ENCODE results near the gene PLXNA3. TPM values are rescaled to one million over a fixed set of nuclear protein-coding genes. Genes with fewer than 3 reads are reported as not detected.

PLXNA3 gene
- total and polyA plus RNA-seq, 2 experiments from 2014 or later: 25.9 to 35.1 TPM

GRCh38 chrX:154484255-154485149 lies 26.4 kb downstream of the PLXNA3 start:
- in situ Hi-C loops (cut with MboI): no loop called here
- no peaks in the 10 kb centered on the region for H3F3A ChIP-seq (ENCODE audit: insufficient read depth)
- no peak overlapping the region for H3K4me3 ChIP-seq
- DNase-seq: peak; percentile 55
- no peak overlapping the region for H3K27ac ChIP-seq
- no peak overlapping the region for H3K4me2 ChIP-seq (ENCODE audit: unreplicated experiment)
- H3K27me3 ChIP-seq (replicated peaks; ENCODE audit: insufficient read depth): no peaks in the 10 kb centered on the region
- H3K79me2 ChIP-seq (ENCODE audit: insufficient read depth): peaks cover 27% of the 10 kb centered on the region
- H3K9ac ChIP-seq: no peak overlapping the region
- WGBS, 2 experiments (ENCODE audit: low coverage in 1 of 2, low lambda C conversion rate in 2 of 2, missing lambda C conversion rate in 2 of 2): 69 to 73% methylated on average over 9 of the region's 16 CpGs
- no peaks in the 10 kb centered on the region for H3K36me3 ChIP-seq (ENCODE audit: low read depth)
- no peaks in the 10 kb centered on the region for H3K4me1 ChIP-seq (ENCODE audit: insufficient read depth)
- no peak for TF ChIP-seq EZH2 (IDR thresholded peaks at IDR 0.05; ENCODE audit: insufficient read depth, poor library complexity, severe bottlenecking)
- H4K20me1 ChIP-seq (ENCODE audit: insufficient read depth): no peaks in the 10 kb centered on the region
- H2AFZ ChIP-seq: no peak overlapping the region
- no peaks in the 10 kb centered on the region for H3K9me2 ChIP-seq (ENCODE audit: insufficient read depth)
- no peaks in the 10 kb centered on the region for H3K9me3 ChIP-seq (ENCODE audit: low read depth)

GRCh38 chrX:154485150-154486051 lies 27.3 kb downstream of the PLXNA3 start:
- peaks cover 27% of the 10 kb centered on the region for H3K79me2 ChIP-seq (ENCODE audit: insufficient read depth)
- peak overlapping the region; percentile 56; the same call in 1 of the 2 replicates for H2AFZ ChIP-seq
- no peak for DNase-seq
- no peaks in the 10 kb centered on the region for H3K4me1 ChIP-seq (ENCODE audit: insufficient read depth)
- 36 to 45% methylated on average over 23 to 27 of the region's 35 CpGs for WGBS, 2 experiments (ENCODE audit: low coverage in 1 of 2, low lambda C conversion rate in 2 of 2, missing lambda C conversion rate in 2 of 2)
- H3K9me3 ChIP-seq (ENCODE audit: low read depth): no peaks in the 10 kb centered on the region
- no peaks in the 10 kb centered on the region for H3K36me3 ChIP-seq (ENCODE audit: low read depth)
- H3K4me2 ChIP-seq (ENCODE audit: unreplicated experiment): peak overlapping the region; percentile 68
- no peaks in the 10 kb centered on the region for H4K20me1 ChIP-seq (ENCODE audit: insufficient read depth)
- no peak overlapping the region; the same call in 1 of the 2 replicates for H3K27ac ChIP-seq
- H3K9me2 ChIP-seq (ENCODE audit: insufficient read depth): no peaks in the 10 kb centered on the region
- peak overlapping the region; percentile 80 for H3K9ac ChIP-seq
- no peaks in the 10 kb centered on the region for H3F3A ChIP-seq (ENCODE audit: insufficient read depth)
- no peaks in the 10 kb centered on the region for H3K27me3 ChIP-seq (replicated peaks; ENCODE audit: insufficient read depth)
- TF ChIP-seq EZH2 (IDR thresholded peaks at IDR 0.05; ENCODE audit: insufficient read depth, poor library complexity, severe bottlenecking): no peak
- TF ChIP-seq EZH2phosphoT487 (IDR thresholded peaks at IDR 0.05; ENCODE audit: insufficient read depth, low read depth): no peak
- H3K4me3 ChIP-seq: peak overlapping the region; percentile 78
- in situ Hi-C loops (cut with MboI): no loop called here

- Histone ChIP-seq H3K4me1 (ENCODE audit: insufficient read depth) (no peaks in the 10 kb centered on the region), H3K4me3 (peak overlapping the region; percentile 78), H3F3A (ENCODE audit: insufficient read depth) (no peaks in the 10 kb centered on the region), H3K27ac (peak overlapping the region; percentile 39), H3K4me2 (ENCODE audit: unreplicated experiment) (peak overlapping the region; percentile 68), H3K9me3 (ENCODE audit: low read depth) (no peaks in the 10 kb centered on the region), H2AFZ (peak overlapping the region; percentile 56; the same call in 1 of the 2 replicates), H3K79me2 (ENCODE audit: insufficient read depth) (peaks cover 27% of the 10 kb centered on the region), H4K20me1 (ENCODE audit: insufficient read depth) (no peaks in the 10 kb centered on the region), H3K9ac (peak overlapping the region; percentile 80), H3K27me3 (replicated peaks; ENCODE audit: insufficient read depth) (no peaks in the 10 kb centered on the region), H3K36me3 (ENCODE audit: low read depth) (no peaks in the 10 kb centered on the region), H3K9me2 (ENCODE audit: insufficient read depth) (no peaks in the 10 kb centered on the region)
- peak; percentile 58 for DNase-seq
- no peak for TF ChIP-seq EZH2phosphoT487 (IDR thresholded peaks at IDR 0.05; ENCODE audit: insufficient read depth, low read depth)
- TF ChIP-seq EZH2 (IDR thresholded peaks at IDR 0.05; ENCODE audit: insufficient read depth, poor library complexity, severe bottlenecking): no peak
- in situ Hi-C loops (cut with MboI): no loop called here
- WGBS, 2 experiments (ENCODE audit: low coverage in 1 of 2, low lambda C conversion rate in 2 of 2, missing lambda C conversion rate in 2 of 2): 0 to 2% methylated on average over 2 to 10 of the region's 35 CpGs
Observed at GRCh38 chrX:154486052-154486395, 27.9 kb downstream of the PLXNA3 start.

GRCh38 chrX:154486396-154487207 lies 28.5 kb downstream of the PLXNA3 start, which contains the start of gene UBL4A:
Gene UBL4A (minus strand): TSS chrX:154486615. CDS start chrX:154486584, 31 bp downstream.
- peak; percentile 63 for DNase-seq
- no peaks in the 10 kb centered on the region for H3F3A ChIP-seq (ENCODE audit: insufficient read depth)
- TF ChIP-seq EZH2 (IDR thresholded peaks at IDR 0.05; ENCODE audit: insufficient read depth, poor library complexity, severe bottlenecking): no peak
- TF ChIP-seq EZH2phosphoT487 (IDR thresholded peaks at IDR 0.05; ENCODE audit: insufficient read depth, low read depth): no peak
- peak within 1 kb of the TSS; percentile 39 for H3K27ac ChIP-seq
- no peaks in the 10 kb centered on the region for H3K4me1 ChIP-seq (ENCODE audit: insufficient read depth)
- no peaks in the 10 kb centered on the region for H3K9me3 ChIP-seq (ENCODE audit: low read depth)
- no peaks in the 10 kb centered on the region for H3K27me3 ChIP-seq (replicated peaks; ENCODE audit: insufficient read depth)
- peak within 1 kb of the TSS; percentile 78 for H3K4me3 ChIP-seq
- H3K4me2 ChIP-seq (ENCODE audit: unreplicated experiment): peak within 1 kb of the TSS; percentile 68
- H3K9ac ChIP-seq: peak within 1 kb of the TSS; percentile 80
- no peaks in the 10 kb centered on the region for H3K36me3 ChIP-seq (ENCODE audit: low read depth)
- H3K79me2 ChIP-seq (ENCODE audit: insufficient read depth): peaks cover 27% of the 10 kb centered on the region
- in situ Hi-C loops (cut with MboI): no loop called here
- WGBS, 2 experiments (ENCODE audit: low coverage in 1 of 2, low lambda C conversion rate in 2 of 2, missing lambda C conversion rate in 2 of 2): 0 to 3% methylated on average over 9 to 11 of the region's 95 CpGs
- no peaks in the 10 kb centered on the region for H3K9me2 ChIP-seq (ENCODE audit: insufficient read depth)
- no peaks in the 10 kb centered on the region for H4K20me1 ChIP-seq (ENCODE audit: insufficient read depth)
- peak within 1 kb of the TSS; percentile 56; the same call in 1 of the 2 replicates for H2AFZ ChIP-seq
